HL-60 (cell line): ENCODE data around the gene ENGASE.

Experiments
- GABPA ChIP-seq: IDR thresholded peaks from 2 replicates; pipeline ENCODE4 v1.6.1; 2012; ENCODE audit warnings: low read depth
- POLR2AphosphoS5 ChIP-seq: IDR thresholded peaks from 2 replicates; pipeline ENCODE4 v1.6.1; 2012; ENCODE audit warnings: low read depth
- REST ChIP-seq: IDR thresholded peaks from 2 replicates; pipeline ENCODE4 v1.6.1; 2012; ENCODE audit warnings: low read depth; ENCODE audit not compliant: insufficient replicate concordance
- TF ChIP-seq, protein P1 (sequence below): IDR thresholded peaks from one replicate; pipeline ENCODE4 v1.5.1; 2011; ENCODE audit warnings: low read length, control low read depth, inconsistent platforms; ENCODE audit not compliant: insufficient read depth

DNA sequence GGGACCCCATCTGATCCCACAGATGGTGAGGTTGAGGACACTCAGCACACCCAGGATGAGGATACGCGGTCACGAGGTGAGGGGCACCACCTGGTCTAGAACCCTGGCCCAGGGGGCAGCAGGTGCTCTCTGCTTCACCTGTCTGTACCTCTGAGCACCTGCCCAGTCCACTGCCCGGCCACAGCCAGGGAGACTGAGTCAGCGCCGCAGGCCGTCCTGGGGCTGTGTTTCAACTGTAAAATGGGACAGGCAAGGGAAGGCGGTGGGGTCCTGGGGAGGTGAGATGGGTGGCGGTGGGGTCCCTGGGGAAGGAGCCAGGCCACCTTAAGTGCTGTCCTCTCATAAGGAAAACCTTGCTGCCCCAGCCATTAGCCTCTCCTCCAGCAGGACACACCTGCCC lies 60.4 kb downstream of the ENGASE start:
- TF ChIP-seq GABPA: no peak
- TF ChIP-seq, protein P1, sequence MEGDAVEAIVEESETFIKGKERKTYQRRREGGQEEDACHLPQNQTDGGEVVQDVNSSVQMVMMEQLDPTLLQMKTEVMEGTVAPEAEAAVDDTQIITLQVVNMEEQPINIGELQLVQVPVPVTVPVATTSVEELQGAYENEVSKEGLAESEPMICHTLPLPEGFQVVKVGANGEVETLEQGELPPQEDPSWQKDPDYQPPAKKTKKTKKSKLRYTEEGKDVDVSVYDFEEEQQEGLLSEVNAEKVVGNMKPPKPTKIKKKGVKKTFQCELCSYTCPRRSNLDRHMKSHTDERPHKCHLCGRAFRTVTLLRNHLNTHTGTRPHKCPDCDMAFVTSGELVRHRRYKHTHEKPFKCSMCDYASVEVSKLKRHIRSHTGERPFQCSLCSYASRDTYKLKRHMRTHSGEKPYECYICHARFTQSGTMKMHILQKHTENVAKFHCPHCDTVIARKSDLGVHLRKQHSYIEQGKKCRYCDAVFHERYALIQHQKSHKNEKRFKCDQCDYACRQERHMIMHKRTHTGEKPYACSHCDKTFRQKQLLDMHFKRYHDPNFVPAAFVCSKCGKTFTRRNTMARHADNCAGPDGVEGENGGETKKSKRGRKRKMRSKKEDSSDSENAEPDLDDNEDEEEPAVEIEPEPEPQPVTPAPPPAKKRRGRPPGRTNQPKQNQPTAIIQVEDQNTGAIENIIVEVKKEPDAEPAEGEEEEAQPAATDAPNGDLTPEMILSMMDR: no peak
- TF ChIP-seq REST: no peak
- TF ChIP-seq POLR2AphosphoS5: no peak
